CD4-positive, alpha-beta T cell treated with Interleukin-10 for 1 hour (primary cell): ENCODE results near the gene SKA2.
A peak's percentile ranks its signal among the peaks of the same experiment; 100 is the strongest.
"Not testable (repeated sequence)": the region's sequence is repeated elsewhere in the genome, so short reads cannot be mapped to it uniquely, and the experiment has no call there.

Experiments
- DNase-seq: peaks from one replicate; pipeline ENCODE4 v3.0.0-alpha.2; 2020

SKA2 gene

GRCh38 chr17:59151006-59151405 is 4.0 kb downstream of the SKA2 start:
- peak; percentile 20 for DNase-seq

GRCh38 chr17:59149841-59150511 is 5.0 kb downstream of the SKA2 start:
- DNase-seq, result peak; percentile 14

GRCh38 chr17:59149051-59149450 is 5.9 kb downstream of the SKA2 start:
- no peak for DNase-seq

GRCh38 chr17:59145571-59146096 is 9.4 kb downstream of the SKA2 start:
- no peak for DNase-seq

- DNase-seq, result no peak
Observed at GRCh38 chr17:59141860-59142259, 13.1 kb downstream of the SKA2 start.

GRCh38 chr17:59139939-59140338 is 15.0 kb downstream of the SKA2 start:
- DNase-seq, result no peak

- DNase-seq, result not testable (repeated sequence)
Observed at GRCh38 chr17:59138339-59138738, 16.6 kb downstream of the SKA2 start.

- DNase-seq, result no peak
Observed at GRCh38 chr17:59131131-59131530, 23.9 kb downstream of the SKA2 start.

- DNase-seq, result no peak
Observed at GRCh38 chr17:59129814-59130213, 25.2 kb downstream of the SKA2 start.

GRCh38 chr17:59126809-59127417 is 28.1 kb downstream of the SKA2 start:
- no peak for DNase-seq

GRCh38 chr17:59124665-59125064 is 30.3 kb downstream of the SKA2 start:
- DNase-seq, result no peak

- DNase-seq, result no peak
Observed at GRCh38 chr17:59121901-59122480, 33.0 kb downstream of the SKA2 start.

GRCh38 chr17:59115474-59115873 is 39.5 kb downstream of the SKA2 start:
- no peak for DNase-seq

GRCh38 chr17:59111539-59111938 is 43.4 kb downstream of the SKA2 start:
- DNase-seq, result no peak

- DNase-seq, result no peak
Observed at GRCh38 chr17:59110973-59111372, 44.0 kb downstream of the SKA2 start.

- DNase-seq, result no peak
Observed at GRCh38 chr17:59108400-59109102, 46.4 kb downstream of the SKA2 start.

GRCh38 chr17:59107306-59107670 is 47.7 kb downstream of the SKA2 start:
- no peak for DNase-seq

- DNase-seq, result peak; percentile 99
Observed at GRCh38 chr17:59106463-59107305, 48.3 kb downstream of the SKA2 start, which contains the start of gene TRIM37. Gene TRIM37 (minus strand): TSS chr17:59106880. CDS start chr17:59106461, 419 bp downstream.

GRCh38 chr17:59105852-59106462 is 49.0 kb downstream of the SKA2 start:
- DNase-seq, result peak; percentile 81

GRCh38 chr17:59101178-59101577 is 53.8 kb downstream of the SKA2 start:
- DNase-seq, result no peak

- DNase-seq, result no peak
Observed at GRCh38 chr17:59097876-59098275, 57.1 kb downstream of the SKA2 start.
